PFSK-1 (cell line): ENCODE results near the gene KCNMA1.

ENCODE experiments used
- POLR2AphosphoS5 ChIP-seq: IDR thresholded peaks from 2 replicates; pipeline ENCODE4 v1.6.1; 2012; ENCODE audit warnings: low read depth, mild to moderate bottlenecking, control low read depth, low read length, moderate library complexity
- SIN3A ChIP-seq: IDR thresholded peaks from 2 replicates; pipeline ENCODE4 v1.6.1; 2012; ENCODE audit warnings: mild to moderate bottlenecking, low read length, moderate library complexity, borderline replicate concordance; ENCODE audit not compliant: insufficient read depth
- TAF1 ChIP-seq: IDR thresholded peaks from 2 replicates; pipeline ENCODE4 v1.6.1; 2012; ENCODE audit warnings: low read length, control low read depth, borderline replicate concordance; ENCODE audit not compliant: insufficient read depth
- TF ChIP-seq, protein P1 (sequence below), 2 experiments: IDR thresholded peaks; 2 replicates each; pipeline versions ENCODE4 v1.6.1 to v1.8.0; 2011 to 2012; ENCODE audit warnings: low read depth in 2 of 2, low read length in 2 of 2, control low read depth in 1 of 2, inconsistent platforms in 1 of 2, mild to moderate bottlenecking in 1 of 2, moderate library complexity in 1 of 2; ENCODE audit not compliant: insufficient read depth in 1 of 2

DNA sequence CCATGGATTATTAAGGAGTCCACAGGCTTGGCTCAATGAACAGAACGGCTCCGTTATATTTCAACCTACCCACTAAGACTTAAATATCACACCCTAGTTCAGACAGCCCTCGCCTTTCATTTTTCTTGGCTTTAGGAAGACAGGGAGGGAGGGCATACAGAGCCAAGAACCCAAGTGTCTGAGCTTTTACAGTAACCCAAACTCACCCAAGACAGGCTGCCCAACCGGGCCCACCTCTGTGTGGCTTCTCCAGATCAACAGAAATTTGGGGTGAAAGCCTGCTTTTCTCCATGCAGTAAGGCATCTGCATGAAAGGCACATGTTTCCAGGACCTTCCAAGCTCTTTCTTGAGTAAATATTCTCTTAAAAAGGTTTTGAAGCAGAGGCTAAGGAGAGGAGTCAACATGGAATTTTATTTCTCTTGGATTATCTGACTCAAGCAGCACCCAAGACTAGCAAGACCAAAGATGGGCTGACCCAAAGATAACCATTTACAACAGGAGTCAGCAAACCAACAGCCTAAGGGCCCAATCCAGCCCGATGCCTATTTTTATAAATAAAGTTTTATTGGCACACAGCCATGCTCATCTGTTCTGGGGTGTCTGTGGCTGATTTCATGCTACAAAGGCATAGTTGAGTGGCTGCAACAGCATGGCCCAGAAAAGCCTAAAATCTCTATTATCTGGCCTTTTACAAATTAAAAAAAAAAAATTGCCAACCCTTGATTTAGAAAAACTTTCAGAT is 90.1 kb downstream of the KCNMA1 start:
- no peak for TF ChIP-seq TAF1
- no peak for TF ChIP-seq POLR2AphosphoS5
- TF ChIP-seq SIN3A, result no peak
- TF ChIP-seq, protein P1, sequence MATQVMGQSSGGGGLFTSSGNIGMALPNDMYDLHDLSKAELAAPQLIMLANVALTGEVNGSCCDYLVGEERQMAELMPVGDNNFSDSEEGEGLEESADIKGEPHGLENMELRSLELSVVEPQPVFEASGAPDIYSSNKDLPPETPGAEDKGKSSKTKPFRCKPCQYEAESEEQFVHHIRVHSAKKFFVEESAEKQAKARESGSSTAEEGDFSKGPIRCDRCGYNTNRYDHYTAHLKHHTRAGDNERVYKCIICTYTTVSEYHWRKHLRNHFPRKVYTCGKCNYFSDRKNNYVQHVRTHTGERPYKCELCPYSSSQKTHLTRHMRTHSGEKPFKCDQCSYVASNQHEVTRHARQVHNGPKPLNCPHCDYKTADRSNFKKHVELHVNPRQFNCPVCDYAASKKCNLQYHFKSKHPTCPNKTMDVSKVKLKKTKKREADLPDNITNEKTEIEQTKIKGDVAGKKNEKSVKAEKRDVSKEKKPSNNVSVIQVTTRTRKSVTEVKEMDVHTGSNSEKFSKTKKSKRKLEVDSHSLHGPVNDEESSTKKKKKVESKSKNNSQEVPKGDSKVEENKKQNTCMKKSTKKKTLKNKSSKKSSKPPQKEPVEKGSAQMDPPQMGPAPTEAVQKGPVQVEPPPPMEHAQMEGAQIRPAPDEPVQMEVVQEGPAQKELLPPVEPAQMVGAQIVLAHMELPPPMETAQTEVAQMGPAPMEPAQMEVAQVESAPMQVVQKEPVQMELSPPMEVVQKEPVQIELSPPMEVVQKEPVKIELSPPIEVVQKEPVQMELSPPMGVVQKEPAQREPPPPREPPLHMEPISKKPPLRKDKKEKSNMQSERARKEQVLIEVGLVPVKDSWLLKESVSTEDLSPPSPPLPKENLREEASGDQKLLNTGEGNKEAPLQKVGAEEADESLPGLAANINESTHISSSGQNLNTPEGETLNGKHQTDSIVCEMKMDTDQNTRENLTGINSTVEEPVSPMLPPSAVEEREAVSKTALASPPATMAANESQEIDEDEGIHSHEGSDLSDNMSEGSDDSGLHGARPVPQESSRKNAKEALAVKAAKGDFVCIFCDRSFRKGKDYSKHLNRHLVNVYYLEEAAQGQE (IDR thresholded peaks at IDR 0.05; ENCODE audit: insufficient read depth in 1 of 2, low read depth in 2 of 2, low read length in 2 of 2), result no peak
